H1 (cell line): Measurements from ENCODE around the gene ERFE. TPM values are rescaled to one million over a fixed set of nuclear protein-coding genes. Genes with fewer than 3 reads are reported as not detected.

Experiments used
- ATF3 ChIP-seq: IDR thresholded peaks from 2 replicates; pipeline ENCODE4 v1.6.1; 2011; ENCODE audit warnings: low read depth, mild to moderate bottlenecking, low read length; ENCODE audit not compliant: insufficient read depth
- BACH1 ChIP-seq: IDR thresholded peaks from 2 replicates; pipeline ENCODE4 v1.6.1; 2012; ENCODE audit warnings: low read length, improper control_type of control experiment
- BRCA1 ChIP-seq: IDR thresholded peaks from 2 replicates; pipeline ENCODE4 v1.6.1; 2012; ENCODE audit warnings: low read depth, low read length, improper control_type of control experiment
- JUND ChIP-seq: IDR thresholded peaks from 2 replicates; pipeline ENCODE4 v1.6.1; 2011; ENCODE audit warnings: mild to moderate bottlenecking, improper control_type of control experiment, low read length
- KDM1A ChIP-seq: fragments of 200-600, 300-600 bp; sonication (generic); IDR thresholded peaks from 2 replicates; pipeline ENCODE4 v1.7.1; 2016; ENCODE audit warnings: mild to moderate bottlenecking, low read length, borderline replicate concordance
- NANOG ChIP-seq: IDR thresholded peaks from 2 replicates; pipeline ENCODE4 v1.6.1; 2011; ENCODE audit warnings: low read length, low read depth, mild to moderate bottlenecking, inconsistent platforms; ENCODE audit not compliant: insufficient read depth, poor library complexity, severe bottlenecking
- polyA plus RNA-seq, 7 experiments: library from polyadenylated mRNA; depleted of rRNA in 3 of 7; stranded (reverse) in 5 of 7; unstranded in 2 of 7; fragments of >200 nt in 5 of 7; fragments of 200-250 nt in 2 of 7; gene quantifications; 1 replicate in 5 of 7; 2 replicates in 1 of 7; 4 replicates in 1 of 7; pipeline versions ENCODE4 v1.2.1 to v1.2.3, GENCODE V29; 2011 to 2013; ENCODE audit warnings: missing spikeins in 2 of 7, mixed read lengths in 2 of 7
- total RNA-seq: library from RNA; stranded (reverse); fragmentation: NEBNext Ultra II Directional; extraction: Animal tissue kit (Norgen Biotek cat#: 25700); gene quantifications from 2 replicates; pipeline ENCODE4 v1.2.1, GENCODE V29; 2021
- TF ChIP-seq, protein P1 (sequence below): fragments of 300-600 bp; sonication (generic); IDR thresholded peaks from 2 replicates; pipeline ENCODE4 v1.7.1; 2012; ENCODE audit warnings: low read length, moderate library complexity, mild to moderate bottlenecking, inconsistent platforms; ENCODE audit not compliant: insufficient replicate concordance

The ERFE gene
- total and polyA plus RNA-seq, 2 of the 8 experiments (the other 6 are each of a cell fraction or from before 2014, with no cell fraction given) = 2.5 to 3.6 TPM

DNA sequence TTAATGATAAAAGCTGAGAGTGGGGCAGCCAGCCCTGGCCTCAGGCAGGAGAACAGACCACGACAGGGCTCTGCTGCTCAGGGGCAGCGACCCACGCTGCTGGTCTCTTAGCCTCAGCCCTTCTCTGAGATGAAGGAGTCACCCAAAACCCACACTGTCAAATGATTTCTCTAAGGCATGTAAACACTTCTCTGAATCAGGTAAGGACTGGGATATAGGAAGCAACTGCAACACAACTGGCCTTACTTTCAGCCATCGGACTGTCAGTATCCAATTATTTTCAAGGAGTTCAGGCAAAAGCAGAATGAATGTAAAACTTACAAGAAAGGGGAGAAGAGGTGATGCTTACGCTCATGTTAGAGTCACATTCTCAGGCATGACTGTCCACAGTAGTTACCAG is 21.8 kb downstream of the ERFE start (continued):
- TF ChIP-seq, protein P1, sequence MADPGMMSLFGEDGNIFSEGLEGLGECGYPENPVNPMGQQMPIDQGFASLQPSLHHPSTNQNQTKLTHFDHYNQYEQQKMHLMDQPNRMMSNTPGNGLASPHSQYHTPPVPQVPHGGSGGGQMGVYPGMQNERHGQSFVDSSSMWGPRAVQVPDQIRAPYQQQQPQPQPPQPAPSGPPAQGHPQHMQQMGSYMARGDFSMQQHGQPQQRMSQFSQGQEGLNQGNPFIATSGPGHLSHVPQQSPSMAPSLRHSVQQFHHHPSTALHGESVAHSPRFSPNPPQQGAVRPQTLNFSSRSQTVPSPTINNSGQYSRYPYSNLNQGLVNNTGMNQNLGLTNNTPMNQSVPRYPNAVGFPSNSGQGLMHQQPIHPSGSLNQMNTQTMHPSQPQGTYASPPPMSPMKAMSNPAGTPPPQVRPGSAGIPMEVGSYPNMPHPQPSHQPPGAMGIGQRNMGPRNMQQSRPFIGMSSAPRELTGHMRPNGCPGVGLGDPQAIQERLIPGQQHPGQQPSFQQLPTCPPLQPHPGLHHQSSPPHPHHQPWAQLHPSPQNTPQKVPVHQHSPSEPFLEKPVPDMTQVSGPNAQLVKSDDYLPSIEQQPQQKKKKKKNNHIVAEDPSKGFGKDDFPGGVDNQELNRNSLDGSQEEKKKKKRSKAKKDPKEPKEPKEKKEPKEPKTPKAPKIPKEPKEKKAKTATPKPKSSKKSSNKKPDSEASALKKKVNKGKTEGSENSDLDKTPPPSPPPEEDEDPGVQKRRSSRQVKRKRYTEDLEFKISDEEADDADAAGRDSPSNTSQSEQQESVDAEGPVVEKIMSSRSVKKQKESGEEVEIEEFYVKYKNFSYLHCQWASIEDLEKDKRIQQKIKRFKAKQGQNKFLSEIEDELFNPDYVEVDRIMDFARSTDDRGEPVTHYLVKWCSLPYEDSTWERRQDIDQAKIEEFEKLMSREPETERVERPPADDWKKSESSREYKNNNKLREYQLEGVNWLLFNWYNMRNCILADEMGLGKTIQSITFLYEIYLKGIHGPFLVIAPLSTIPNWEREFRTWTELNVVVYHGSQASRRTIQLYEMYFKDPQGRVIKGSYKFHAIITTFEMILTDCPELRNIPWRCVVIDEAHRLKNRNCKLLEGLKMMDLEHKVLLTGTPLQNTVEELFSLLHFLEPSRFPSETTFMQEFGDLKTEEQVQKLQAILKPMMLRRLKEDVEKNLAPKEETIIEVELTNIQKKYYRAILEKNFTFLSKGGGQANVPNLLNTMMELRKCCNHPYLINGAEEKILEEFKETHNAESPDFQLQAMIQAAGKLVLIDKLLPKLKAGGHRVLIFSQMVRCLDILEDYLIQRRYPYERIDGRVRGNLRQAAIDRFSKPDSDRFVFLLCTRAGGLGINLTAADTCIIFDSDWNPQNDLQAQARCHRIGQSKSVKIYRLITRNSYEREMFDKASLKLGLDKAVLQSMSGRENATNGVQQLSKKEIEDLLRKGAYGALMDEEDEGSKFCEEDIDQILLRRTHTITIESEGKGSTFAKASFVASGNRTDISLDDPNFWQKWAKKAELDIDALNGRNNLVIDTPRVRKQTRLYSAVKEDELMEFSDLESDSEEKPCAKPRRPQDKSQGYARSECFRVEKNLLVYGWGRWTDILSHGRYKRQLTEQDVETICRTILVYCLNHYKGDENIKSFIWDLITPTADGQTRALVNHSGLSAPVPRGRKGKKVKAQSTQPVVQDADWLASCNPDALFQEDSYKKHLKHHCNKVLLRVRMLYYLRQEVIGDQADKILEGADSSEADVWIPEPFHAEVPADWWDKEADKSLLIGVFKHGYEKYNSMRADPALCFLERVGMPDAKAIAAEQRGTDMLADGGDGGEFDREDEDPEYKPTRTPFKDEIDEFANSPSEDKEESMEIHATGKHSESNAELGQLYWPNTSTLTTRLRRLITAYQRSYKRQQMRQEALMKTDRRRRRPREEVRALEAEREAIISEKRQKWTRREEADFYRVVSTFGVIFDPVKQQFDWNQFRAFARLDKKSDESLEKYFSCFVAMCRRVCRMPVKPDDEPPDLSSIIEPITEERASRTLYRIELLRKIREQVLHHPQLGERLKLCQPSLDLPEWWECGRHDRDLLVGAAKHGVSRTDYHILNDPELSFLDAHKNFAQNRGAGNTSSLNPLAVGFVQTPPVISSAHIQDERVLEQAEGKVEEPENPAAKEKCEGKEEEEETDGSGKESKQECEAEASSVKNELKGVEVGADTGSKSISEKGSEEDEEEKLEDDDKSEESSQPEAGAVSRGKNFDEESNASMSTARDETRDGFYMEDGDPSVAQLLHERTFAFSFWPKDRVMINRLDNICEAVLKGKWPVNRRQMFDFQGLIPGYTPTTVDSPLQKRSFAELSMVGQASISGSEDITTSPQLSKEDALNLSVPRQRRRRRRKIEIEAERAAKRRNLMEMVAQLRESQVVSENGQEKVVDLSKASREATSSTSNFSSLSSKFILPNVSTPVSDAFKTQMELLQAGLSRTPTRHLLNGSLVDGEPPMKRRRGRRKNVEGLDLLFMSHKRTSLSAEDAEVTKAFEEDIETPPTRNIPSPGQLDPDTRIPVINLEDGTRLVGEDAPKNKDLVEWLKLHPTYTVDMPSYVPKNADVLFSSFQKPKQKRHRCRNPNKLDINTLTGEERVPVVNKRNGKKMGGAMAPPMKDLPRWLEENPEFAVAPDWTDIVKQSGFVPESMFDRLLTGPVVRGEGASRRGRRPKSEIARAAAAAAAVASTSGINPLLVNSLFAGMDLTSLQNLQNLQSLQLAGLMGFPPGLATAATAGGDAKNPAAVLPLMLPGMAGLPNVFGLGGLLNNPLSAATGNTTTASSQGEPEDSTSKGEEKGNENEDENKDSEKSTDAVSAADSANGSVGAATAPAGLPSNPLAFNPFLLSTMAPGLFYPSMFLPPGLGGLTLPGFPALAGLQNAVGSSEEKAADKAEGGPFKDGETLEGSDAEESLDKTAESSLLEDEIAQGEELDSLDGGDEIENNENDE = no peak
- no peak for TF ChIP-seq NANOG
- TF ChIP-seq BRCA1 = no peak
- TF ChIP-seq ATF3 = no peak
- no peak for TF ChIP-seq BACH1
- no peak for TF ChIP-seq KDM1A
- TF ChIP-seq JUND = no peak
